ENCODE measurements around the gene SHISAL1. TPM values are rescaled to one million over a fixed set of nuclear protein-coding genes. Genes with fewer than 3 reads are reported as not detected.

Gene SHISAL1
- total RNA-seq, 1 donor from 2014 or later = 0.71 TPM

DNA sequence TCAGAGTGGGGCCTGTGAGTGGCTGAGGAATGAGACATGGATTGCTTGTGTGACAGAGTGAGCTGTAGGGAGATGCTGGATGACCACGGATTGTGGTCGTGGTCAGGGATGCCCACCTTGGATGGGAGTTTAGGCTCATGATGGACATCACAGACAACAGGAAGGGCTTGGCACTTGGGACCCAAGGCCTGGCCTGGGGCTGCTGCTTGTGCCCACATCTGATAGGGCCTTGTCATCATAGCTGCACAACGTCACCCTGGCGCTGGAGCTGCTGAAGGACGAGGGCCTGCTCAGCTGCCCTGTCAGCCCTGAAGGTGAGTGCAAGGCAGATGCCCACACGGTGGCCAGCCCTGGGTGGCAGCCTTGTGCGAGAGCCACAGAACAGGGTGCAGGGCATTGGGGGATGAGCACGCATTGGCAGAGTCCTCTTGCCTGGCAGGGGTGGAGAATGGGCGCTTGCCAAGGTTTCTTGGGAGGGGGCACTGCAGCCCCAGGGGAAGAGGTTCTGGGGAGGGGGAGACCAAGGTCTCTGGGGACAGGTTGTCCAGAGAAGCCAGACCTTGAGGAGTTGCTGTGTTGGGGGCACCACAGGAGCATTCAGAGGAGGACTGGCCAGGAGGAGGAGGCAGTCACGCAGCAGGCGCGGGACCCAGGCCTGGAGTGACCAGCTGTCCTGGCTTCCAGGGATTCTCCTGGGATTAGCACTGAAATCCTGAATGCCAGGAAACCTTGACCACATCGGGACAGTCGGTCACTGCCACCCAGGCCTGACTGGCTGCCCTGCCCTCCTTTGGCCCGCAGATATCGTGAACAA lies 107.0 kb downstream of the SHISAL1 start:
- DNase-seq (ENCODE audit: low read depth) = no peak
- no peak overlapping the region for H3K4me3 ChIP-seq (ENCODE audit: low read depth, low read length)
- H3K36me3 ChIP-seq (ENCODE audit: control insufficient read depth, insufficient read depth, low read length) = no peaks in the 10 kb centered on the region
- TF ChIP-seq, protein P1, sequence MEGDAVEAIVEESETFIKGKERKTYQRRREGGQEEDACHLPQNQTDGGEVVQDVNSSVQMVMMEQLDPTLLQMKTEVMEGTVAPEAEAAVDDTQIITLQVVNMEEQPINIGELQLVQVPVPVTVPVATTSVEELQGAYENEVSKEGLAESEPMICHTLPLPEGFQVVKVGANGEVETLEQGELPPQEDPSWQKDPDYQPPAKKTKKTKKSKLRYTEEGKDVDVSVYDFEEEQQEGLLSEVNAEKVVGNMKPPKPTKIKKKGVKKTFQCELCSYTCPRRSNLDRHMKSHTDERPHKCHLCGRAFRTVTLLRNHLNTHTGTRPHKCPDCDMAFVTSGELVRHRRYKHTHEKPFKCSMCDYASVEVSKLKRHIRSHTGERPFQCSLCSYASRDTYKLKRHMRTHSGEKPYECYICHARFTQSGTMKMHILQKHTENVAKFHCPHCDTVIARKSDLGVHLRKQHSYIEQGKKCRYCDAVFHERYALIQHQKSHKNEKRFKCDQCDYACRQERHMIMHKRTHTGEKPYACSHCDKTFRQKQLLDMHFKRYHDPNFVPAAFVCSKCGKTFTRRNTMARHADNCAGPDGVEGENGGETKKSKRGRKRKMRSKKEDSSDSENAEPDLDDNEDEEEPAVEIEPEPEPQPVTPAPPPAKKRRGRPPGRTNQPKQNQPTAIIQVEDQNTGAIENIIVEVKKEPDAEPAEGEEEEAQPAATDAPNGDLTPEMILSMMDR (IDR thresholded peaks at IDR 0.05; ENCODE audit: insufficient read depth, low read length, poor library complexity, severe bottlenecking) = no peak
- H3K27me3 ChIP-seq (ENCODE audit: control insufficient read depth, insufficient read depth, low read length) = peaks cover 5% of the 10 kb centered on the region

DNA sequence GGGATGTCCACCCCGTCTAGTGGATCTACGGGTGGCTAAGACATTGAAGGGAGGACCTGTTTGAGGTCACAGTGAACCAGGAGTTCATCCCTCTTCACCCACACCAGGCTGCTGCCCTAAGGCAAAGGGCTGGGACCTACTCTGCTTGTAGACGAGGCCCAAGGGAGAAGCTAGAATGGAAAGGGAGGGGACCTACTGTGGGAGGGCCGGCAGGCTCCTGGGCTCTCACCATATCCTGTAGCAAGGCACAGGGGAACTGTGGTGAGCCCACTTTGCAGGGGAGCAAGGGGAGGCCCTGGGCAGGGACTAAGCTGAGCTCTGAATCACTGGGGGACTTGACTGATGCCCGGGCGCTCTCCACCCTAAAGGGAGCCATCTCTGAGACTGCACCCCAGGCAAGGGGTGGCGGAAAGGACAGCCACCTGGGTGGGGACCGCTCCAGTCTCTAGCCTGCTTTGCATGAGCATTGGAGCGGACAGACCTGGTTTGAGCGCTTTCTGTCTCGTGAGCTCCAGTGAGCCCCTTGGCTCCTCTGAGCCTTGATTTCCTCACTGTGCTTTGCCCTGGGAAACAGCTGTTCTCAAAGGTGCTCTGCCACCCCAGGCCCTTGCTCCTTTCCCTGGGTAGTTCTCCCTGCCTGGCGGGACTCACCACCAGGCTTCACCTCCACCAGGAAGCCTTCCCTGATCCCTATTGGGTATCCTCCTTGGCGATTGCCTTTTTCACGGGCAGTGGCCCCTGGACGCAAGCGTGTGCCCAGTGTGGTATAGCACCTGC lies 107.8 kb downstream of the SHISAL1 start:
- TF ChIP-seq, protein P1 (IDR thresholded peaks at IDR 0.05; ENCODE audit: insufficient read depth, low read length, poor library complexity, severe bottlenecking) = no peak
- Histone ChIP-seq H3K36me3 (ENCODE audit: control insufficient read depth, insufficient read depth, low read length) (no peaks in the 10 kb centered on the region), H3K27me3 (ENCODE audit: control insufficient read depth, insufficient read depth, low read length) (peaks cover 5% of the 10 kb centered on the region), H3K4me3 (ENCODE audit: low read depth, low read length) (no peak overlapping the region)
- no peak for DNase-seq (ENCODE audit: low read depth)

DNA sequence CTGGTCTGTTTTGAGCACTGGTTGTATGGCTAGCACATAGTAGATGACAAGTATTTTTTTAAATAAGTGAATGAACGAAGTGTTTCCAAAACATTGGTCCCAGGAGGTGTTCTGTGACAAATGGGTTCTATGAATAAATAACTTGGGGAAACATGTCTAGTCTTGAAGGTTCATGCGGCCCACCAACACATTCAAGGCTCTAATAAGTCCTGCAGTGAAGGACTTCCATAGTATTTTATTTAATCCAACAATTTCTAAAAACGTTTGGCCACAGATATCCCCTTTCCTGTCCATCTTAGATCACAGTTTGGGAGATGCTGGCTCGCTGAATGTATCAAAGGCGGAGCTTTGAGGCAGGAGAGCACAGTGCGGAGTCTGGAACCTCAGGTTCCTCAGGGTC lies 109.5 kb downstream of the SHISAL1 start:
- Histone ChIP-seq H3K27me3 (ENCODE audit: control insufficient read depth, insufficient read depth, low read length) (peaks cover 5% of the 10 kb centered on the region), H3K4me3 (ENCODE audit: low read depth, low read length) (no peak overlapping the region), H3K36me3 (ENCODE audit: control insufficient read depth, insufficient read depth, low read length) (no peaks in the 10 kb centered on the region)
- DNase-seq (ENCODE audit: low read depth) = no peak
- TF ChIP-seq, protein P1 (IDR thresholded peaks at IDR 0.05; ENCODE audit: insufficient read depth, low read length, poor library complexity, severe bottlenecking) = no peak

DNA sequence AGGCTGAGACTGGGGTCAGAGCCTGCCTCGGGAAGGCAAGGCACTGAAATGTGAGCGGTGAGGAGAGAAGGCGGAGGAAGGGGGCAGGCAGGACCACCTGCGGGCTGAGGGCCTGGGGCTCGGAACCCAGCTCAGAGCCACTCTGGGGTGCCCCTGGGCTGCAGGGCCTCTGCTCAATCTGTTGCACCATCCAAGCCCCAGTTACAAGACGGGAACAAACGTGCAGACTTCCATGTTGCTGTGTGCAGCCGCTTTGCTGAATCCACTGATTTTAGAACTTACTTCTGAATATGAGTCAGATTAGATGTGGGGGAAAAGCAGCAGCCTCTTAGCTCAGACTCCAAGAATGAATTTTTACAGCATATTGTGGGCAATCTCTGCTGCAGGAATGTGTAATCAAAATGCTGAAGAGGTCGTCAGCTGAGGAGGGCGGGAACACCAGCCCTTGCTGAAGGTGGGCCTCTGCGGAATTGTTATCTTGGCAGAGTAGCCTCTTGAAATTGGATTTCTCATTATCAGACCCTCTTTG lies 110.4 kb downstream of the SHISAL1 start:
- Histone ChIP-seq H3K36me3 (ENCODE audit: control insufficient read depth, insufficient read depth, low read length) (no peaks in the 10 kb centered on the region), H3K4me3 (ENCODE audit: low read depth, low read length) (no peak overlapping the region), H3K27me3 (ENCODE audit: control insufficient read depth, insufficient read depth, low read length) (peaks cover 5% of the 10 kb centered on the region)
- DNase-seq (ENCODE audit: low read depth) = no peak
- TF ChIP-seq, protein P1 (IDR thresholded peaks at IDR 0.05; ENCODE audit: insufficient read depth, low read length, poor library complexity, severe bottlenecking) = no peak

DNA sequence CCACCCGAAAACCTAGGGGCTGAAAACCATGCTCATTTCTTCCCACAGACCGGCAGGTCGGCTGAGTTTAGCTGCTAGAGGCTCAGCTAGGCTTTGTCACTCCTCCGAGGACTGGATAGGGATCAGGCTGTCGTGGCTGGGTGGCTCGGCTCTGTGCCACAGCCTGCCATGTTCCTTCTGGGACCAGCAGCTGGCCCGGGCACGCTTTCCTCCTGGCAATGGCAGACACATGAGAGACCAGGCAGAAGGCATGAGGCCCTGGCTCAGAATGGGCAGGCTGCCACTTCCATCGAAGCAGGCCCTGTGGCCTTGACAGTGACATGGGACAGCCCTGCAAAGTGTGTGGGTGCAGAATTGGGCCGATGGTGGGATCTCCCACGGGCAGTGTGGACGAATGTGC lies 111.1 kb downstream of the SHISAL1 start:
- no peak for DNase-seq (ENCODE audit: low read depth)
- Histone ChIP-seq H3K4me3 (ENCODE audit: low read depth, low read length) (no peak overlapping the region), H3K36me3 (ENCODE audit: control insufficient read depth, insufficient read depth, low read length) (no peaks in the 10 kb centered on the region), H3K27me3 (ENCODE audit: control insufficient read depth, insufficient read depth, low read length) (peaks cover 9% of the 10 kb centered on the region)
- TF ChIP-seq, protein P1 (IDR thresholded peaks at IDR 0.05; ENCODE audit: insufficient read depth, low read length, poor library complexity, severe bottlenecking) = no peak

Data from kidney epithelial cell (primary cell).